ACC112 (cell line): ENCODE results near the gene PHF21B.

Experiments
- H2AFZ ChIP-seq: fragments of 200-600 bp; sonication (generic); one replicate; pipeline ENCODE4 v1.6.0; 2017; ENCODE audit warnings: antibody characterized with exemption, low read length; ENCODE audit not compliant: unreplicated experiment
- H3K27ac ChIP-seq: fragments of 200-600 bp; sonication (generic); 2 replicates; pipeline ENCODE4 v1.5.1; 2014; ENCODE audit warnings: low read depth, mild to moderate bottlenecking, antibody characterized with exemption, low read length, moderate library complexity
- H3K27me3 ChIP-seq: fragments of 200-600 bp; sonication (generic); 2 replicates; pipeline ENCODE4 v1.6.1; 2014; ENCODE audit warnings: mild to moderate bottlenecking, antibody characterized with exemption, low read length, moderate library complexity, mixed read lengths; ENCODE audit not compliant: insufficient read depth
- H3K36me3 ChIP-seq: fragments of 200-600 bp; sonication (generic); 2 replicates; pipeline ENCODE4 v1.6.1; 2016; ENCODE audit warnings: mild to moderate bottlenecking, antibody characterized with exemption, low read length, moderate library complexity, mixed read lengths; ENCODE audit not compliant: insufficient read depth
- H3K4me1 ChIP-seq: fragments of 200-600 bp; sonication (generic); one replicate; pipeline ENCODE4 v1.6.1; 2016; ENCODE audit warnings: low read length, mixed read lengths; ENCODE audit not compliant: insufficient read depth, unreplicated experiment, control insufficient read depth
- H3K4me3 ChIP-seq: fragments of 200-600 bp; sonication (generic); 2 replicates; pipeline ENCODE4 v1.5.1; 2014; ENCODE audit warnings: mild to moderate bottlenecking, low read depth, low read length
- H3K79me2 ChIP-seq: fragments of 200-600 bp; sonication (generic); one replicate; pipeline ENCODE4 v1.6.0; 2016; ENCODE audit warnings: low read length; ENCODE audit not compliant: control insufficient read depth, unreplicated experiment, insufficient read depth

PHF21B gene

DNA sequence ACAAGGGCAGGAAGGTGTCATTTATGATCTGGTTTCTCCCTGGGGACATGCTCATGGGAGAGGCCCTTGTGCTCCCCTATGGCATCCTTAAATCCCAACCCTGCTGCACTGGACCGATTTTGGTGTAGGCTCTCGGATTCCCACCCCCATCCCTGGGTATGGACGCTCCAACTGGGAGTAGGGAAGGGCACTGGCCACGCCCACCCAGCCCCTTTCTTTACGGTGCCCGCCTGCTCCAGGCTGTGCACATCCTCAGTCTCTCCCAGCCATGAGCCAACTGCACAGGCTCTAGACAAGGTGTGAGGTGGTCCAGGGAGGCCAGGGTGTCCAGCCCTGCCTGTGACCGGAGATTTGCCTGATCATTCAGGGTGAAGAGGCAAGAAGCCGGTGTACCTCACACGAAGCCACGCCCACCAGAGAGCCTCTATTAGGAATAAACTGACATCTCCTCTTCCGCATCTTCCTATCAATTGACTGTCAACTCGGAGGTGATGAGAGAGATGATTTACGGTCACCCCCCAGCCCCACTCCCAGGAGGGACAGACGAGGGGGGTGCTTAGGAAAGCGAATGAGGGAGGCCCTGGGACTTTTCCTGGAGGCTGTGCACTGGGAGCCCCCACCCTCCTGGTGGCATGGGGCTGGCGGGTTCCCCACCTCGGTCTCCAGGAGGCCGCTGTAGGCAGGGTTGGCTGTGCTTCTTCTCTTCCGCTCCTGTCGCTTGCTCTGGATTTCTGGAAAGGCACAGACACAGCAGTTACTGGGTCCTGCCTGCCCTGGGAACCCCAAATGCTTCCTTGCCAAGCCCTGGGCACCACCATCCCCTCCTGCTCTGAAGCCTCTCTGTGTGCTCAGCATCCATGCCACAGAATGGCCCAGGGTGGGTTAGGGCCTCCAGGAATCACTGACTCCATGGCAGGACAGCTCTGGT, 116.7 kb downstream of the PHF21B start:
- no peak overlapping the region for H3K4me3 ChIP-seq
- no peaks in the 10 kb centered on the region for H3K4me1 ChIP-seq
- H2AFZ ChIP-seq = no peak overlapping the region
- H3K79me2 ChIP-seq = no peaks in the 10 kb centered on the region
- no peak overlapping the region for H3K27ac ChIP-seq
- H3K27me3 ChIP-seq = no peaks in the 10 kb centered on the region
- no peaks in the 10 kb centered on the region for H3K36me3 ChIP-seq

DNA sequence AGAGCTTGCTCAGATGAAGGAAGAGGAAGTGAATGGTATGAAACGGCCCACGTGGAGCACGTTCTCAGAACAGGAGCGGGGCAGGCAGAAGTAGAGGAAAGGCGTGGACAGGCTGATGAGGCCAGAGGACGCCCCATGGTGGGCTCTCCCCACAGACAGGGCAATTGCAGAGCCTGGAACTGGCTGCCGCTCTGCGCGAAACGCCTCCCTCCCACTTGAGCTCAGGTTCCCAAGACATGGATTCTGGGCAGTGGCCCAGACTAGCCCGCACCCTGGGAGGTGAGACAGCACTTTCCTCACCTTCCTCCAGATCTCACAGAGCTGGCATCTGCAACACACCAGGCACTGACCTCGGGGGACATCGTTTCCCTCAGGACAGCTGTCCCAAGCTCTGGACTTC, 117.6 kb downstream of the PHF21B start:
- no peak overlapping the region for H3K4me3 ChIP-seq
- H2AFZ ChIP-seq = no peak overlapping the region
- H3K27me3 ChIP-seq = no peaks in the 10 kb centered on the region
- H3K79me2 ChIP-seq = no peaks in the 10 kb centered on the region
- H3K36me3 ChIP-seq = no peaks in the 10 kb centered on the region
- H3K4me1 ChIP-seq = no peaks in the 10 kb centered on the region
- no peak overlapping the region for H3K27ac ChIP-seq

DNA sequence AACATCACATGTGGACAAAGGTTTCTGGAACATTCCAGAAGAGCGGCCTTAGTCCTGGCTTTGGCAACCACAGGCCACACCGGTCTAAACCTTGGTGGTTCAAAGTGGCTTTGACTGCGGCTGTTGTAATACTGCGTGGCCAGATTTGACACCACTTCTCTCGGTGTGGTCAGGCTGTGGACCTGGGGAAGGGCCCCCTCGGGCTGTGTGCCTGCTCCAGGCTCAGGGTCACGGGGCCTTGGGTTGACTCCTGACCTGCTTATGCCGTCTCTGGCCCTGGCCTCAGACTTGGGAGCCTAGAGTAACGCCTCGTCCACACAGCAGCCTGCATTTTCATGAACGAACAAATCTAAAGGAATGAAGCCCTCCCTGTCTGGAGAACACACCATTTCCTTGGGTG, 118.0 kb downstream of the PHF21B start:
- no peaks in the 10 kb centered on the region for H3K27me3 ChIP-seq
- no peaks in the 10 kb centered on the region for H3K4me1 ChIP-seq
- no peaks in the 10 kb centered on the region for H3K36me3 ChIP-seq
- no peak overlapping the region for H3K4me3 ChIP-seq
- no peak overlapping the region for H2AFZ ChIP-seq
- no peaks in the 10 kb centered on the region for H3K79me2 ChIP-seq
- no peak overlapping the region for H3K27ac ChIP-seq

DNA sequence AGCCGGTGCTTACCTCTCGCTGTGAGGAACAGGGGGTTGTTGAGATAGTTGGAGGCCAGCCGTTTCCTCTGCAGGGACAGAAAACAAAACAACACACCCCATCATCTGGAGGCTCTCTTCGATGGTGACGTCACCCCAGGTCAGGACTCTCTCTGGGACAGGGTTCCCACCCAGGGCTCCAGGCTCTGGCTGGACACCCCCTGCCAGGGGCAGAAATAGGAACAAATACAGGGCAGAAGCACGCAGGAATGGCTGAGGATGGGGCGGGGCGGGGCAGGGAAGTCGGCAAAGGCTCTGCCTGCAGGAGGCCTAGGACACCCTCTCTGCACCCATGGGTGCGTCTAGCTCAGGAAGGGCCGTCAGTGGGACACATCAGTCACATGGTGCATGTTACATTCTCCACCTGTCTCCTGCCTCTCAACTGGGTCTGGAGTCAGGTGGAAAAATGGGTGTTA, 118.5 kb downstream of the PHF21B start:
- Histone ChIP-seq H3K27ac (no peak overlapping the region), H3K79me2 (no peaks in the 10 kb centered on the region)

GRCh38 chr22:44890416-44891292, 119.2 kb downstream of the PHF21B start:
- Histone ChIP-seq H3K79me2 (no peaks in the 10 kb centered on the region), H2AFZ (no peak overlapping the region), H3K4me3 (no peak overlapping the region), H3K27ac (no peak overlapping the region), H3K36me3 (no peaks in the 10 kb centered on the region), H3K4me1 (no peaks in the 10 kb centered on the region), H3K27me3 (no peaks in the 10 kb centered on the region)

More for the DNA sequence above, 118.5 kb downstream of the PHF21B start:
- Histone ChIP-seq H3K4me1 (no peaks in the 10 kb centered on the region), H3K27me3 (no peaks in the 10 kb centered on the region), H3K4me3 (no peak overlapping the region), H2AFZ (no peak overlapping the region), H3K36me3 (no peaks in the 10 kb centered on the region)

- H3K27me3 ChIP-seq = no peaks in the 10 kb centered on the region
- H3K4me3 ChIP-seq = no peak overlapping the region
- no peak overlapping the region for H2AFZ ChIP-seq
- H3K4me1 ChIP-seq = no peaks in the 10 kb centered on the region
- H3K27ac ChIP-seq = no peak overlapping the region
- H3K36me3 ChIP-seq = no peaks in the 10 kb centered on the region
- H3K79me2 ChIP-seq = no peaks in the 10 kb centered on the region
These were observed 120.4 kb downstream of the PHF21B start for GRCh38 chr22:44889255-44889878.

GRCh38 chr22:44888491-44889254, 121.1 kb downstream of the PHF21B start:
- no peak overlapping the region for H2AFZ ChIP-seq
- H3K36me3 ChIP-seq = no peaks in the 10 kb centered on the region
- no peaks in the 10 kb centered on the region for H3K27me3 ChIP-seq
- H3K79me2 ChIP-seq = no peaks in the 10 kb centered on the region
- H3K27ac ChIP-seq = no peak overlapping the region
- no peak overlapping the region for H3K4me3 ChIP-seq
- no peaks in the 10 kb centered on the region for H3K4me1 ChIP-seq

- no peaks in the 10 kb centered on the region for H3K36me3 ChIP-seq
These were observed 121.9 kb downstream of the PHF21B start for GRCh38 chr22:44887941-44888366.

GRCh38 chr22:44885806-44886360, 123.9 kb downstream of the PHF21B start:
- Histone ChIP-seq H3K4me1 (no peaks in the 10 kb centered on the region), H3K36me3 (no peaks in the 10 kb centered on the region), H2AFZ (no peak overlapping the region), H3K4me3 (no peak overlapping the region), H3K27me3 (no peaks in the 10 kb centered on the region), H3K79me2 (no peaks in the 10 kb centered on the region), H3K27ac (no peak overlapping the region)

More at GRCh38 chr22:44887941-44888366, 121.9 kb downstream of the PHF21B start:
- Histone ChIP-seq H3K4me1 (no peaks in the 10 kb centered on the region), H2AFZ (no peak overlapping the region), H3K79me2 (no peaks in the 10 kb centered on the region), H3K27ac (no peak overlapping the region), H3K4me3 (no peak overlapping the region), H3K27me3 (no peaks in the 10 kb centered on the region)
